Measurements from ENCODE around the gene PPP1R15A.

DNA sequence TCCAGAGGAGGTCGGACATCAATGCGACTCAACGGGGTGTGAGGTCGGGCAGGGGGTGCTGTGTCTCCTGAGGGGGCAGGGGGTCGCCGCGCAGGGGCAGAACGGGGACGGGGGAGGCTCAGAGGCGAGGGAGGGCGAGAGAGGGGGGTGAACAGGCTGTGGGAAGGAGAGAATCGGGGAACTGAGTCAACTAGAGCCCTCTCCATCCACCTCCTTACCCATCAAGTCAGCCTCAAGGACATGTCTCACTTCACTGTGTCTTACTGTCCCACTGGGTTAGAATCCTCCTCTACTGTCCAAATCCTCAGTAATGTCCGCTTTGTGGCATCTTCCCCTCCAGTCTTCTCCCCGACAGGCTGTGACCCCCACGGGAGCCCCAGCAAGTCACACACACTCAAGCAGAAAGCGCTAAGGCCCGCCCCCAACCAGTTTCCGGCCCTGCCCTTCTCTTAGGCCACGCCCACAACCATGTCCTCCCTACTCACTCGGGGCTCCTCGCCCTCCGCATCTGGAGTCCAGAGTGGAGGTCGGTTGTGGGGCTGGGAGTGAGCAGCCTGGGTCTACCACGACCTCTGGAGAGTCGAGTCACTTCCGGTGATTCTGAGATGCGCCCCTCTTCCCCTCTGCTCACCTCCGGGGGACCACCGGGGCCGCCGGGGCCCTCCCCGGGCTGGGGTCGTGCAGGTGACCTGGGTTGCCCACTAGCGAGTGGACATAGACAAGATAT, 13.1 kb upstream of the PPP1R15A start:
- TF ChIP-seq, protein P1, sequence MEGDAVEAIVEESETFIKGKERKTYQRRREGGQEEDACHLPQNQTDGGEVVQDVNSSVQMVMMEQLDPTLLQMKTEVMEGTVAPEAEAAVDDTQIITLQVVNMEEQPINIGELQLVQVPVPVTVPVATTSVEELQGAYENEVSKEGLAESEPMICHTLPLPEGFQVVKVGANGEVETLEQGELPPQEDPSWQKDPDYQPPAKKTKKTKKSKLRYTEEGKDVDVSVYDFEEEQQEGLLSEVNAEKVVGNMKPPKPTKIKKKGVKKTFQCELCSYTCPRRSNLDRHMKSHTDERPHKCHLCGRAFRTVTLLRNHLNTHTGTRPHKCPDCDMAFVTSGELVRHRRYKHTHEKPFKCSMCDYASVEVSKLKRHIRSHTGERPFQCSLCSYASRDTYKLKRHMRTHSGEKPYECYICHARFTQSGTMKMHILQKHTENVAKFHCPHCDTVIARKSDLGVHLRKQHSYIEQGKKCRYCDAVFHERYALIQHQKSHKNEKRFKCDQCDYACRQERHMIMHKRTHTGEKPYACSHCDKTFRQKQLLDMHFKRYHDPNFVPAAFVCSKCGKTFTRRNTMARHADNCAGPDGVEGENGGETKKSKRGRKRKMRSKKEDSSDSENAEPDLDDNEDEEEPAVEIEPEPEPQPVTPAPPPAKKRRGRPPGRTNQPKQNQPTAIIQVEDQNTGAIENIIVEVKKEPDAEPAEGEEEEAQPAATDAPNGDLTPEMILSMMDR (IDR thresholded peaks at IDR 0.05; ENCODE audit: insufficient read depth, low read length, poor library complexity, severe bottlenecking), result no peak
- no peak for TF ChIP-seq EZH2phosphoT487 (conservative IDR thresholded peaks at IDR 0.05; ENCODE audit: low read length)
